Measurements from ENCODE around the gene PGM1.

- TF ChIP-seq CTCF (IDR thresholded peaks at IDR 0.05): no peak
- no peak for TF ChIP-seq EP300 (IDR thresholded peaks at IDR 0.05)
- no peak for TF ChIP-seq POLR2A (IDR thresholded peaks at IDR 0.05)
Observed at GRCh38 chr1:63601912-63602311, 8.7 kb downstream of the PGM1 start.
